Nephron progenitor cell (in vitro differentiated cells): ENCODE measurements around the gene FAM210A.
"Not testable (repeated sequence)": the region's sequence is repeated elsewhere in the genome, so short reads cannot be mapped to it uniquely, and the experiment has no call there.

Experiments used
- DNase-seq: peaks from one replicate; pipeline ENCODE4 v3.0.0; 2021
- H3K27ac Mint-ChIP-seq: 2 replicates; pipeline ENCODE4 v1.8.0; 2021; ENCODE audit warnings: mild to moderate bottlenecking, moderate library complexity, mixed read lengths
- H3K27me3 Mint-ChIP-seq: 2 replicates; pipeline ENCODE4 v1.8.0; 2021; ENCODE audit warnings: mild to moderate bottlenecking, low read depth, mixed read lengths; ENCODE audit not compliant: poor library complexity
- H3K36me3 Mint-ChIP-seq: 2 replicates; pipeline ENCODE4 v1.8.0; 2021; ENCODE audit warnings: low read depth, mixed read lengths
- H3K4me1 Mint-ChIP-seq: 2 replicates; pipeline ENCODE4 v1.8.0; 2021; ENCODE audit warnings: mixed read lengths
- H3K4me3 Mint-ChIP-seq: 2 replicates; pipeline ENCODE4 v1.8.0; 2021; ENCODE audit warnings: mild to moderate bottlenecking, moderate library complexity, mixed read lengths
- H3K9me3 Mint-ChIP-seq: 2 replicates; pipeline ENCODE4 v1.8.0; 2021; ENCODE audit warnings: mild to moderate bottlenecking, moderate library complexity, mixed read lengths
- CTCF ChIP-seq: fragments of 200-600 bp; sonication (generic); IDR thresholded peaks from 2 replicates; pipeline ENCODE4 v1.5.0; 2021; ENCODE audit warnings: antibody characterized with exemption

The FAM210A gene

GRCh38 chr18:13696961-13697360, 29.4 kb downstream of the FAM210A start:
- Mint-ChIP-seq H3K9me3 (peaks cover 91% of the 10 kb centered on the region), H3K27ac (no peak overlapping the region), H3K27me3 (no peaks in the 10 kb centered on the region), H3K36me3 (peaks cover 77% of the 10 kb centered on the region), H3K4me3 (no peak overlapping the region), H3K4me1 (no peaks in the 10 kb centered on the region)
- no peak for TF ChIP-seq CTCF
- DNase-seq = no peak

DNA sequence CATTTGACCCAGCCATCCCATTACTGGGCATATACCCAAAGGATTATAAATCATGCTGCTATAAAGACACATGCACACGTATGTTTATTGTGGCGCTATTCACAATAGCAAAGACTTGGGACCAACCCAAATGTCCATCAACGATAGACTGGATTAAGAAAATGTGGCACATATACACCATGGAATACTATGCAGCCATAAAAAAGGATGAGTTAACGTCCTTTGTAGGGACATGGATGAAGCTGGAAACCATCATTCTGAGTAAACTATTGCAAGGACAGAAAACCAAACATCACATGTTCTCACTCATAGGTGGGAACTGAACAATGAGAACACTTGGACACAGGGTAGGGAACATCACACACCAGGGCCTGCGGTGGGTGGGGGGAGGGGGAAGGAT, 31.0 kb downstream of the FAM210A start:
- H3K27me3 Mint-ChIP-seq, H3K4me3 Mint-ChIP-seq, H3K4me1 Mint-ChIP-seq, H3K27ac Mint-ChIP-seq, DNase-seq: not testable (repeated sequence)
- H3K9me3 Mint-ChIP-seq = peaks cover 92% of the 10 kb centered on the region
- H3K36me3 Mint-ChIP-seq = peaks cover 74% of the 10 kb centered on the region

DNA sequence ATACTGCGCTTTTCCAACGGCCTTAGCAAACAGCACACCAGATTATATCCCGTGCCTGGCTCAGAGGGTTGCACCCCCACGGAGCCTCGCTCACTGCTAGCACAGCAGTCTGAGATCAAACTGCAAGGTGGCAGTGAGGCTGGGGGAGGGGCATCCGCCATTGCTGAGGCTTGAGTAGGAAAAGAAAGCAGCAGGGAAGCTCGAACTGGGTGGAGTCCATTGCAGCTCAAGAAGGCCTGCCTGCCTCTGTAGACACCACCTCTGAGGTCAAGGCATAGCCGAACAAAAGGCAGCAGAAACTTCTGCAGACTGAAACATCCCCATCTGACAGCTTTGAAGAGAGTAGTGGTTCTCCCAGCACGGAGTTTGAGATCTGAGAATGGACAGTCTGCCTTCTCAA, 36.3 kb downstream of the FAM210A start:
- DNase-seq, H3K4me1 Mint-ChIP-seq, H3K27ac Mint-ChIP-seq, H3K4me3 Mint-ChIP-seq, H3K27me3 Mint-ChIP-seq: not testable (repeated sequence)
- peaks cover 88% of the 10 kb centered on the region for H3K9me3 Mint-ChIP-seq
- peaks cover 79% of the 10 kb centered on the region for H3K36me3 Mint-ChIP-seq

- Mint-ChIP-seq H3K36me3 (peaks cover 77% of the 10 kb centered on the region), H3K27me3 (no peaks in the 10 kb centered on the region), H3K4me3 (no peak overlapping the region), H3K9me3 (peaks cover 76% of the 10 kb centered on the region), H3K4me1 (no peaks in the 10 kb centered on the region), H3K27ac (no peak overlapping the region)
- no peak for TF ChIP-seq CTCF
- DNase-seq = no peak
These were observed 37.9 kb downstream of the FAM210A start for GRCh38 chr18:13688191-13689136.

GRCh38 chr18:13684546-13684945, 41.8 kb downstream of the FAM210A start:
- Mint-ChIP-seq H3K9me3 (peaks cover 40% of the 10 kb centered on the region), H3K4me1 (peaks cover 2% of the 10 kb centered on the region), H3K27ac (no peak overlapping the region), H3K4me3 (no peak overlapping the region), H3K27me3 (no peaks in the 10 kb centered on the region), H3K36me3 (peaks cover 61% of the 10 kb centered on the region)
- no peak for TF ChIP-seq CTCF
- no peak for DNase-seq

- H3K27me3 Mint-ChIP-seq = no peaks in the 10 kb centered on the region
- peaks cover 7% of the 10 kb centered on the region for H3K4me1 Mint-ChIP-seq
- DNase-seq = no peak
- no peak for TF ChIP-seq CTCF
- H3K4me3 Mint-ChIP-seq = no peak overlapping the region
- no peak overlapping the region for H3K27ac Mint-ChIP-seq
- peaks cover 25% of the 10 kb centered on the region for H3K9me3 Mint-ChIP-seq
- H3K36me3 Mint-ChIP-seq = peaks cover 59% of the 10 kb centered on the region
These were observed 44.7 kb downstream of the FAM210A start for GRCh38 chr18:13681701-13682100.

GRCh38 chr18:13680612-13681011, 45.7 kb downstream of the FAM210A start:
- Mint-ChIP-seq H3K4me1 (peaks cover 7% of the 10 kb centered on the region), H3K4me3 (no peak overlapping the region), H3K27ac (no peak overlapping the region), H3K27me3 (no peaks in the 10 kb centered on the region), H3K36me3 (peaks cover 64% of the 10 kb centered on the region), H3K9me3 (peaks cover 28% of the 10 kb centered on the region)
- DNase-seq = peak; percentile 34
- peak; percentile 58 for TF ChIP-seq CTCF

DNA sequence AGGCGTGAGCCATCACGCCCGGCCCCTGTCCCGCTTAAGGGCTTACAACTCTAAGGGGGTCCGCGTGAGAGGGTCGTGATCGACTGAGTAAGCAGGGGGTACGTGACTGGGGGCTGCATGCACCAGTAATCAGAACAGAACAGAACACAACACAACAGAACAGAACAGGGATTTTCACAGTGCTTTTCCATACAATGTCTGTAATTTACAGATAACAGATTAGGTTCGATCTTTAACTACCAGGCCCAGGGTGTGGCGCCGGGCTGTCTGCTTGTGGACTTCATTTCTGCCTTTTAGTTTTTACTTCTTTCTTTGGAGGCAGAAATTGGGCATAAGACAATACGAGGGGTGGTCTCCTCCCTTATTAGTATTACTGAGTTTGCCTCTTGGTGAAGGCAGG, 49.0 kb downstream of the FAM210A start:
- Mint-ChIP-seq H3K36me3 (peaks cover 47% of the 10 kb centered on the region), H3K9me3 (peaks cover 22% of the 10 kb centered on the region)
- H3K4me1 Mint-ChIP-seq, H3K27me3 Mint-ChIP-seq, H3K27ac Mint-ChIP-seq, H3K4me3 Mint-ChIP-seq, DNase-seq: not testable (repeated sequence)
